Testis (tissue), 3 donors: ENCODE measurements around the gene DTX3L. TPM values are rescaled to one million over a fixed set of nuclear protein-coding genes. Genes with fewer than 3 reads are reported as not detected.

Experiments
- DNase-seq: peaks from one replicate; pipeline ENCODE4 v3.0.0-alpha.2; 2019
- H3K27ac ChIP-seq, 2 donors: fragments of 200-600 bp; sonication (generic); one replicate each; pipeline ENCODE4 v1.5.1; 2019
- H3K27me3 ChIP-seq: fragments of 200-600 bp; sonication (generic); one replicate; pipeline ENCODE4 v1.5.1; 2019
- H3K36me3 ChIP-seq: fragments of 200-600 bp; sonication (generic); one replicate; pipeline ENCODE4 v1.5.1; 2017; ENCODE audit warnings: low read depth; ENCODE audit errors: missing control alignments
- H3K4me1 ChIP-seq: fragments of 200-600 bp; sonication (generic); one replicate; pipeline ENCODE4 v1.5.1; 2019
- H3K4me3 ChIP-seq, 2 donors: fragments of 200-600 bp; sonication (generic); one replicate each; pipeline ENCODE4 v1.5.1; 2017 to 2019
- H3K9me3 ChIP-seq: fragments of 200-600 bp; sonication (generic); one replicate; pipeline ENCODE4 v1.5.1; 2017
- CTCF ChIP-seq, 3 experiments: fragments of 450-650 bp in 2 of 3; fragments of 200-600 bp in 1 of 3; sonication (generic) in 1 of 3; IDR thresholded peaks; one replicate each; pipeline ENCODE4 v1.5.1; 2016 to 2019; ENCODE audit warnings: antibody characterized with exemption in 3 of 3, mild to moderate bottlenecking in 2 of 3, moderate library complexity in 1 of 3
- POLR2A ChIP-seq: fragments of 450-650 bp; IDR thresholded peaks from one replicate; pipeline ENCODE4 v1.6.1; 2017; ENCODE audit warnings: antibody characterized with exemption, mild to moderate bottlenecking, moderate library complexity
- WGBS, 2 donors: methylation state at CpG; one replicate each; pipeline ENCODE4 v1.1.5; 2018; 5-methylcytosine and 5-hydroxymethylcytosine counted together
- intact Hi-C: fragments of 100-400 bp; cut with DNase I; formaldehyde crosslinking; loops from one replicate; pipeline ENCODE4 v1.15.1; 2023; ENCODE audit warnings: low total_unique reads
- polyA plus RNA-seq: library from polyadenylated mRNA; stranded (reverse); fragments of 350-450 nt; fragmentation: Illumina TruSeq; extraction: RNeasy Lipid Tissue Mini Kit (QIAGEN cat#74804); gene quantifications from one replicate; pipeline ENCODE4 v1.2.3, GENCODE V29; 2014; ENCODE audit warnings: low read depth, low replicate concordance; ENCODE audit not compliant: insufficient read depth
- total RNA-seq, 2 donors: library from RNA; depleted of rRNA; stranded (reverse); fragments of >200 nt; gene quantifications; one replicate each; pipeline ENCODE4 v1.2.3, GENCODE V29; 2016

DTX3L gene
- total and polyA plus RNA-seq, 3 donors from 2014 or later: 8.3 to 8.7 (median 8.5) TPM

GRCh38 chr3:122558605-122559004 lies 5.5 kb upstream of the DTX3L start:
- no peaks in the 10 kb centered on the region for H3K36me3 ChIP-seq
- intact Hi-C loops: no loop called here
- no peaks in the 10 kb centered on the region for H3K27me3 ChIP-seq
- TF ChIP-seq POLR2A (no peak), CTCF (IDR thresholded peaks at IDR 0.05) (no peak)
- no peaks in the 10 kb centered on the region for H3K9me3 ChIP-seq
- no peaks in the 10 kb centered on the region for H3K4me1 ChIP-seq
- H3K27ac ChIP-seq: no peak overlapping the region
- no peak for DNase-seq
- no peak overlapping the region for H3K4me3 ChIP-seq
- WGBS, 2 donors: 83 to 88% methylated on average over 6 of the region's 6 CpGs

GRCh38 chr3:122559906-122560305 lies 4.2 kb upstream of the DTX3L start:
- Histone ChIP-seq H3K4me1 (peaks cover 3% of the 10 kb centered on the region), H3K36me3 (no peaks in the 10 kb centered on the region), H3K27me3 (no peaks in the 10 kb centered on the region), H3K9me3 (no peaks in the 10 kb centered on the region), H3K4me3 (no peak overlapping the region), H3K27ac (no peak overlapping the region)
- WGBS, 2 donors: 86 to 87% methylated on average over 3 of the region's 3 CpGs
- no peak for DNase-seq
- intact Hi-C loops: loop anchor here (5.0 kb wide), 1 partner anchor 122 kb away; the partner anchor contains the start of gene PARP14
- TF ChIP-seq POLR2A (no peak), CTCF (IDR thresholded peaks at IDR 0.05) (no peak)

- intact Hi-C loops: loop anchor here (5.0 kb wide), 1 partner anchor 122 kb away; the partner anchor contains the start of gene PARP14
- WGBS, 2 donors: 84 to 89% methylated on average over 1 of the region's 1 CpG
- H3K36me3 ChIP-seq: no peaks in the 10 kb centered on the region
- H3K27me3 ChIP-seq: no peaks in the 10 kb centered on the region
- H3K4me1 ChIP-seq: peaks cover 4% of the 10 kb centered on the region
- H3K27ac ChIP-seq: no peak overlapping the region
- H3K9me3 ChIP-seq: no peaks in the 10 kb centered on the region
- DNase-seq: peak; percentile 34
- TF ChIP-seq CTCF (IDR thresholded peaks at IDR 0.05) (peak in 2 of 3 experiments; percentile 11 to 39), POLR2A (no peak)
- H3K4me3 ChIP-seq: no peak overlapping the region
These were observed 3.5 kb upstream of the DTX3L start for GRCh38 chr3:122560680-122561079.

- H3K27me3 ChIP-seq: no peaks in the 10 kb centered on the region
- H3K36me3 ChIP-seq: no peaks in the 10 kb centered on the region
- H3K4me1 ChIP-seq: peaks cover 4% of the 10 kb centered on the region
- DNase-seq: no peak
- TF ChIP-seq CTCF (IDR thresholded peaks at IDR 0.05): no peak
- no peak for TF ChIP-seq POLR2A
- no peaks in the 10 kb centered on the region for H3K9me3 ChIP-seq
- H3K27ac ChIP-seq: peak overlapping the region; percentile 94 to 95
- WGBS, 2 donors: 60% methylated on average over 5 of the region's 5 CpGs
- peak overlapping the region; percentile 64 to 84 for H3K4me3 ChIP-seq
- intact Hi-C loops: loop anchor here (5.0 kb wide), 1 partner anchor 119 kb away; the partner anchor contains the start of gene PARP14
These were observed 1.0 kb upstream of the DTX3L start for GRCh38 chr3:122562923-122563716.
